ENCODE results near the gene MTREX. TPM values are rescaled to one million over a fixed set of nuclear protein-coding genes. Genes with fewer than 3 reads are reported as not detected.

The MTREX gene
- total RNA-seq, 1 experiment from 2014 or later = 123 TPM

DNA sequence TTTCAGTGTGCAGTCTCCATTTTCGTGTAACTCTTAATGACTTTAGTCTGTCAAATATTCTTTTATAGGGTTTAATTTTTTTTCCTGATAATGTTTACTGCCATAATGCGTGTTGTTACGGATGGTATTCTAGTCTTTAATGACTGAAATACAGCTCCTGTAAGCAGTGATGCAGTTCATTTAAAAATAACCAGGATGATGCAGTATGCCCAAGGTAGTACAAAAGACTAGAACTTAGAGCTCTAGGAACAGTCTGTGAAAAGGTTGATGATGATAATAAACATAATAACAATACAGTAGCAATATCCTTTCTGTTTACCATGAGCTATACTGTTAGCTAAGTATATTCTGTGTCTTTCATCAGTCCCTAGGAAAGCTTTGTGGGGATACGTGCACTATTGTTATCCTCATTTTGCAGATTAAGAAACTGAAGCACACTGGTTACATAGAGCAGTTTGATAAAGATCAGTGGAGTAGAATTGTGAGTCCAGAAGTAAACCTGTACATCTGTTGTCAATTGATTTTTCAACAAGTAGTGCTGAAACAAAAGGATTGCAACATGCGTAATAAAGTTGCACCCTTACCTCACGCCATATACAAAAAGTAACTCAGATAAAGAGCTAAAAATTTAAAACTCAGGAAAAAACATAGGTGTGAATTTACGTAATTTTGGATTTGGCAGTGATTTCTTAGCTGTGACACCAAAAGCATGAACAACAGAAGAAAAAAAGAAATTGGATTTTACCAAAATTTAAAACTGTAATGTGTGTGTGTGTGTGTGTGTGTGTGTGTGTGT, 64.5 kb downstream of the MTREX start:
- Histone ChIP-seq H3K4me1 (ENCODE audit: insufficient read depth, low read length) (no peaks in the 10 kb centered on the region), H2BK15ac (ENCODE audit: low read depth, low read length) (no peak overlapping the region), H3K79me1 (ENCODE audit: insufficient read depth, low read depth, low read length, poor library complexity, severe bottlenecking) (no peaks in the 10 kb centered on the region), H4K91ac (ENCODE audit: insufficient read length, low read depth, low read length) (no peak overlapping the region), H2AFZ (ENCODE audit: low read length) (no peak overlapping the region), H3K27me3 (ENCODE audit: insufficient read depth, low read length) (no peaks in the 10 kb centered on the region), H3K56ac (ENCODE audit: insufficient read length, low read depth, low read length) (no peak overlapping the region), H3K23me2 (ENCODE audit: insufficient read length, low read depth, low read length, poor library complexity, severe bottlenecking) (no peaks in the 10 kb centered on the region), H2AK5ac (ENCODE audit: insufficient read length, low read length) (no peak overlapping the region), H2BK120ac (ENCODE audit: low read depth, low read length, poor library complexity, severe bottlenecking) (no peak overlapping the region), H3K14ac (ENCODE audit: insufficient read depth, low read length) (no peak overlapping the region), H3K9me3 (ENCODE audit: control insufficient read depth, low read depth, low read length) (peaks cover 8% of the 10 kb centered on the region), H3K79me2 (ENCODE audit: insufficient read depth, low read length) (no peaks in the 10 kb centered on the region), H2BK5ac (ENCODE audit: insufficient read length, low read length) (no peak overlapping the region), H3K9ac (ENCODE audit: extremely low read depth, insufficient read length, low read length) (no peak overlapping the region), H3K23ac (ENCODE audit: insufficient read length, low read depth, low read length) (no peak overlapping the region), H4K20me1 (ENCODE audit: control insufficient read depth, insufficient read depth, insufficient read length) (no peaks in the 10 kb centered on the region), H3K18ac (ENCODE audit: insufficient read length, low read depth, low read length) (no peak overlapping the region), H3K4me2 (ENCODE audit: insufficient read depth, insufficient read length, low read length) (no peak overlapping the region), H2BK20ac (ENCODE audit: low read depth, low read length, poor library complexity, severe bottlenecking) (no peak overlapping the region), H3T11ph (ENCODE audit: low read length) (no peak overlapping the region), H2BK12ac (ENCODE audit: insufficient read length, low read depth, low read length) (no peak overlapping the region), H3K27ac (ENCODE audit: insufficient read length, low read depth, low read length) (no peak overlapping the region), H3K4ac (ENCODE audit: low read depth, low read length) (no peak overlapping the region), H4K5ac (ENCODE audit: insufficient read length, low read depth, low read length) (no peak overlapping the region), H4K8ac (replicated peaks; ENCODE audit: insufficient read length, low read depth, low read length) (no peak overlapping the region)
- Mint-ChIP-seq H3K9me3 (peaks cover 15 to 18% of the 10 kb centered on the region in 2 experiments), H3K36me3 (ENCODE audit: insufficient read depth in 1 of 3, low read depth in 3 of 3) (peaks cover 54 to 79% (median 71%) of the 10 kb centered on the region in 3 experiments), H3K27me3 (ENCODE audit: low read depth) (no peaks in the 10 kb centered on the region), H3K27ac (no peak overlapping the region), H3K4me3 (no peak overlapping the region), H3K4me1 (no peaks in the 10 kb centered on the region)
- WGBS (ENCODE audit: extremely low coverage, insufficient read length, low lambda C conversion rate) = no CpG with 5 or more reads among the region's 7 CpGs
- TF ChIP-seq, protein P1, sequence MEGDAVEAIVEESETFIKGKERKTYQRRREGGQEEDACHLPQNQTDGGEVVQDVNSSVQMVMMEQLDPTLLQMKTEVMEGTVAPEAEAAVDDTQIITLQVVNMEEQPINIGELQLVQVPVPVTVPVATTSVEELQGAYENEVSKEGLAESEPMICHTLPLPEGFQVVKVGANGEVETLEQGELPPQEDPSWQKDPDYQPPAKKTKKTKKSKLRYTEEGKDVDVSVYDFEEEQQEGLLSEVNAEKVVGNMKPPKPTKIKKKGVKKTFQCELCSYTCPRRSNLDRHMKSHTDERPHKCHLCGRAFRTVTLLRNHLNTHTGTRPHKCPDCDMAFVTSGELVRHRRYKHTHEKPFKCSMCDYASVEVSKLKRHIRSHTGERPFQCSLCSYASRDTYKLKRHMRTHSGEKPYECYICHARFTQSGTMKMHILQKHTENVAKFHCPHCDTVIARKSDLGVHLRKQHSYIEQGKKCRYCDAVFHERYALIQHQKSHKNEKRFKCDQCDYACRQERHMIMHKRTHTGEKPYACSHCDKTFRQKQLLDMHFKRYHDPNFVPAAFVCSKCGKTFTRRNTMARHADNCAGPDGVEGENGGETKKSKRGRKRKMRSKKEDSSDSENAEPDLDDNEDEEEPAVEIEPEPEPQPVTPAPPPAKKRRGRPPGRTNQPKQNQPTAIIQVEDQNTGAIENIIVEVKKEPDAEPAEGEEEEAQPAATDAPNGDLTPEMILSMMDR (conservative IDR thresholded peaks at IDR 0.05) = no peak
- no peak for DNase-seq
